Spleen (tissue), 11 donors: ENCODE results near the gene MXRA7. TPM values are rescaled to one million over a fixed set of nuclear protein-coding genes. Genes with fewer than 3 reads are reported as not detected.
A peak's percentile ranks its signal among the peaks of the same experiment; 100 is the strongest.

Source experiments
- DNase-seq: peaks from one replicate; pipeline ENCODE4 v3.0.0-alpha.2; 2020
- H3K27ac ChIP-seq, 8 donors: fragments of 200-600 bp; sonication (generic) in 7 of 8; 1 replicate in 4 of 8; 2 replicates in 4 of 8; pipeline versions ENCODE4 v1.5.0 to v1.8.0; 2016 to 2021; ENCODE audit warnings: inconsistent platforms in 4 of 8, mild to moderate bottlenecking in 4 of 8, moderate library complexity in 1 of 8
- H3K27me3 ChIP-seq, 7 donors: fragments of 200-600 bp; sonication (generic) in 6 of 7; replicated peaks in 1 of 7; 1 replicate in 4 of 7; 2 replicates in 3 of 7; pipeline versions ENCODE4 v1.5.0 to v1.8.0; 2016 to 2021; ENCODE audit warnings: inconsistent platforms in 3 of 7, mild to moderate bottlenecking in 1 of 7
- H3K36me3 ChIP-seq, 6 donors: fragments of 200-600 bp; sonication (generic) in 5 of 6; 1 replicate in 4 of 6; 2 replicates in 2 of 6; pipeline versions ENCODE4 v1.5.0 to v1.8.0; 2016 to 2021; ENCODE audit warnings: inconsistent platforms in 2 of 6
- H3K4me1 ChIP-seq, 6 donors: fragments of 200-600 bp; sonication (generic) in 5 of 6; 1 replicate in 3 of 6; 2 replicates in 3 of 6; pipeline versions ENCODE4 v1.5.0 to v1.8.0; 2016 to 2021; ENCODE audit warnings: inconsistent platforms in 3 of 6
- H3K4me3 ChIP-seq, 8 donors: fragments of 200-600 bp; sonication (generic) in 7 of 8; 1 replicate in 4 of 8; 2 replicates in 4 of 8; pipeline versions ENCODE4 v1.5.0 to v1.8.0; 2016 to 2021; ENCODE audit warnings: inconsistent platforms in 4 of 8, mild to moderate bottlenecking in 4 of 8, moderate library complexity in 2 of 8
- H3K9me3 ChIP-seq, 8 donors: fragments of 200-600 bp; sonication (generic) in 7 of 8; 1 replicate in 4 of 8; 2 replicates in 4 of 8; pipeline versions ENCODE4 v1.5.0 to v1.8.0; 2016 to 2021; ENCODE audit warnings: inconsistent platforms in 4 of 8
- CTCF ChIP-seq, 11 experiments: fragments of 200-600 bp in 7 of 11; fragments of 450-650 bp in 4 of 11; sonication (generic) in 4 of 11; IDR thresholded peaks in 8 of 11; conservative IDR thresholded peaks in 3 of 11; 1 replicate in 7 of 11; 2 replicates in 4 of 11; pipeline versions ENCODE4 v1.4.0 to v1.8.0; 2016 to 2021; ENCODE audit warnings: antibody characterized with exemption in 11 of 11, inconsistent platforms in 4 of 11, mild to moderate bottlenecking in 1 of 11
- POLR2A ChIP-seq, 3 donors: fragments of 450-650 bp; IDR thresholded peaks; one replicate each; pipeline ENCODE4 v1.5.1; 2017; ENCODE audit warnings: antibody characterized with exemption in 3 of 3, mild to moderate bottlenecking in 1 of 3
- POLR2AphosphoS5 ChIP-seq, 3 donors: sonication (generic); formaldehyde crosslinking; IDR thresholded peaks; one replicate each; pipeline ENCODE4 v1.5.1; 2017; ENCODE audit warnings: antibody characterized with exemption in 3 of 3
- WGBS, 5 donors: extraction: QIAGEN DNeasy Blood & Tissue Kit in 3 of 5; methylation state at CpG; one replicate each; pipeline versions ENCODE4 v1.1.5 to v1.1.7; 2013 to 2018; 5-methylcytosine and 5-hydroxymethylcytosine counted together
- intact Hi-C: fragments of 100-400 bp; cut with DNase I; formaldehyde crosslinking; loops from one replicate; pipeline ENCODE4 v1.15.0; 2023; ENCODE audit warnings: low total_unique reads
- polyA plus RNA-seq, 3 donors: library from polyadenylated mRNA; stranded (reverse); fragments of 200-250 nt; gene quantifications; one replicate each; pipeline ENCODE4 v1.2.1, GENCODE V29; 2013
- total RNA-seq, 7 donors: library from RNA; depleted of rRNA in 3 of 7; stranded (reverse); fragments of >200 nt in 3 of 7; fragmentation: NEBNext Ultra II Directional in 4 of 7; extraction: Animal tissue kit (Norgen Biotek cat#: 25700) in 4 of 7; gene quantifications; one replicate each; pipeline versions ENCODE4 v1.1.0 to v1.2.1, GENCODE V29; 2016 to 2021
- donor health status: healthy with polysubstance abuse.
- donor health status: DM: no; HTN: no; CAD: no; lungs with moderate emphysema.
- donor health status: DM: no; HTN: no; CAD: no.
- donor health status: Bipolar disorder and iron deficiency.
- donor health status: healthy.
- donor health status: DM: no; HTN: no; CAD: no.
- donor health status: DM: yes; HTN: yes; CAD: no.

The MXRA7 gene
- total and polyA plus RNA-seq, 10 donors: 37.8 to 172 (median 117) TPM

GRCh38 chr17:76735006-76735405 is 24.2 kb upstream of the MXRA7 start:
- intact Hi-C loops: no loop called here
- Histone ChIP-seq H3K9me3 (no peaks in the 10 kb centered on the region), H3K4me3 (peak overlapping the region; percentile 8 to 99 (median 92)), H3K27me3 (no peaks in the 10 kb centered on the region), H3K36me3 (peaks cover 0 to 62% (median 47%) of the 10 kb centered on the region in 6 donors), H3K27ac (peak overlapping the region in 7 of 8 donors; percentile 97 to 100 (median 99)), H3K4me1 (peaks cover 55 to 82% (median 78%) of the 10 kb centered on the region in 6 donors)
- WGBS, 5 donors: 5 to 9% (median 6%) methylated on average over 5 of the region's 5 CpGs
- TF ChIP-seq POLR2A (IDR thresholded peaks at IDR 0.05): no peak
- no peak for TF ChIP-seq CTCF (IDR thresholded peaks at IDR 0.05 in 8 of 11, conservative IDR thresholded peaks at IDR 0.05 in 3 of 11)
- no peak for DNase-seq

- intact Hi-C loops: no loop called here
- DNase-seq: no peak
- TF ChIP-seq POLR2AphosphoS5 (IDR thresholded peaks at IDR 0.05) (peak in 1 of 3 donors; percentile 26), CTCF (IDR thresholded peaks at IDR 0.05 in 8 of 11, conservative IDR thresholded peaks at IDR 0.05 in 3 of 11) (no peak)
- Histone ChIP-seq H3K36me3 (peaks cover 0 to 70% (median 51%) of the 10 kb centered on the region in 6 donors), H3K4me1 (peaks cover 51 to 82% (median 78%) of the 10 kb centered on the region in 6 donors), H3K27ac (peak overlapping the region in 7 of 8 donors; percentile 97 to 100 (median 99)), H3K27me3 (no peaks in the 10 kb centered on the region), H3K9me3 (no peaks in the 10 kb centered on the region), H3K4me3 (peak overlapping the region in 7 of 8 donors; percentile 82 to 99 (median 92))
- 12 to 19% (median 17%) methylated on average over 8 of the region's 8 CpGs for WGBS, 5 donors
These were observed 23.5 kb upstream of the MXRA7 start for GRCh38 chr17:76734080-76734840.

- H3K4me1 ChIP-seq: peaks cover 48 to 82% (median 78%) of the 10 kb centered on the region in 6 donors
- H3K4me3 ChIP-seq: peak overlapping the region in 4 of 8 donors; percentile 82 to 99 (median 88)
- H3K36me3 ChIP-seq: peaks cover 0 to 76% (median 51%) of the 10 kb centered on the region in 6 donors
- intact Hi-C loops: no loop called here
- WGBS, 5 donors: 65 to 75% (median 71%) methylated on average over 1 of the region's 1 CpG
- H3K9me3 ChIP-seq: no peaks in the 10 kb centered on the region
- TF ChIP-seq CTCF (IDR thresholded peaks at IDR 0.05 in 8 of 11, conservative IDR thresholded peaks at IDR 0.05 in 3 of 11) (no peak), POLR2AphosphoS5 (IDR thresholded peaks at IDR 0.05) (peak in 1 of 3 donors; percentile 7)
- H3K27me3 ChIP-seq: no peaks in the 10 kb centered on the region
- peak overlapping the region in 6 of 8 donors; percentile 97 to 99 (median 98) for H3K27ac ChIP-seq
- no peak for DNase-seq
These were observed 22.8 kb upstream of the MXRA7 start for GRCh38 chr17:76733618-76733957.
